HCT116 (cell line): ENCODE data around the gene RANGRF. TPM values are rescaled to one million over a fixed set of nuclear protein-coding genes. Genes with fewer than 3 reads are reported as not detected.

Experiments
- ATAC-seq: fragments of 200-7000 bp; cut with Tn5 transposase; 2 replicates; pipeline ENCODE4 v1.9.1; 2020; ENCODE audit warnings: mild to moderate bottlenecking, moderate library complexity
- BruUV-seq: library from RNA; stranded (reverse); fragments of 400-500 nt; replicated peaks from 2 replicates; lab custom pipeline; 2021; lab: Mats Ljungman, UMichigan
- CTCF ChIA-PET: fragments of 300-600 bp; sonication (Branson Sonifier 250); formaldehyde crosslinking; loops from one replicate; lab custom pipeline; 2021; ENCODE audit warnings: antibody characterized with exemption; lab: Charles Lee
- POLR2A ChIA-PET: fragments of 300-600, 350-600 bp; sonication (Branson Sonifier 250); formaldehyde crosslinking; loops from one replicate; lab custom pipeline; 2021; ENCODE audit warnings: antibody characterized with exemption; lab: Charles Lee
- RAD21 ChIA-PET, 2 experiments: fragments of 300-600 bp; sonication (Branson Sonifier 250); formaldehyde crosslinking; loops; one replicate each; lab custom pipeline; 2023; ENCODE audit warnings: low total read pairs in 2 of 2; ENCODE audit not compliant: uncharacterized antibody in 2 of 2, unreplicated experiment in 2 of 2, low non-redundant PET in 1 of 2; lab: Charles Lee
- DNase-seq: peaks from one replicate; pipeline ENCODE4 v3.0.0-alpha.2; 2010; ENCODE audit warnings: low read depth, low spot score
- H2AFZ ChIP-seq: fragments of 200-600 bp; shearing (Covaris generic), sonication (generic); 2 replicates; pipeline ENCODE4 v1.6.1; 2017; ENCODE audit warnings: low read depth, mixed run types, mixed read lengths, antibody characterized with exemption, low read length; ENCODE audit not compliant: poor library complexity, severe bottlenecking
- H3K27ac ChIP-seq: 2 replicates; pipeline ENCODE4 v1.5.1; 2012; ENCODE audit warnings: low read depth, low read length
- H3K27me3 ChIP-seq: fragments of 200-600 bp; sonication (generic); 2 replicates; pipeline ENCODE4 v1.6.1; 2016; ENCODE audit warnings: mixed run types, low read length, mixed read lengths; ENCODE audit not compliant: insufficient read depth
- H3K36me3 ChIP-seq, 2 experiments: fragments of 200-500 bp in 1 of 2; fragments of 200-600 bp in 1 of 2; sonication (Bioruptor generic) in 1 of 2; sonication (generic) in 1 of 2; 2 replicates each; pipeline versions ENCODE4 v1.5.1 to v1.6.1; 2014 to 2016; ENCODE audit warnings: low read length in 2 of 2, inconsistent platforms in 1 of 2, mixed read lengths in 1 of 2, mixed run types in 1 of 2; ENCODE audit not compliant: insufficient read depth in 2 of 2, control insufficient read depth in 1 of 2
- H3K4me1 ChIP-seq, 2 experiments: fragments of 200-600 bp in 1 of 2; sonication (generic) in 1 of 2; 2 replicates each; pipeline versions ENCODE4 v1.5.1 to v1.6.1; 2012 to 2017; ENCODE audit warnings: low read length in 2 of 2, inconsistent platforms in 1 of 2, mild to moderate bottlenecking in 1 of 2, mixed read lengths in 1 of 2, mixed run types in 1 of 2, moderate library complexity in 1 of 2; ENCODE audit not compliant: insufficient read depth in 2 of 2, control insufficient read depth in 1 of 2
- H3K4me2 ChIP-seq: fragments of 200-600 bp; sonication (generic); 2 replicates; pipeline ENCODE4 v1.6.1; 2017; ENCODE audit warnings: mixed run types, low read length, mixed read lengths
- H3K4me3 ChIP-seq, 2 experiments: fragments of 200-600 bp in 1 of 2; sonication (generic) in 1 of 2; replicated peaks in 1 of 2; 2 replicates each; pipeline ENCODE4 v1.5.1; 2011 to 2016; ENCODE audit warnings: low read length in 2 of 2, control low read depth in 1 of 2, low read depth in 1 of 2, mild to moderate bottlenecking in 1 of 2, mixed read lengths in 1 of 2, mixed run types in 1 of 2
- H3K79me2 ChIP-seq: fragments of 200-600 bp; sonication (generic); 2 replicates; pipeline ENCODE4 v1.6.1; 2017; ENCODE audit warnings: mild to moderate bottlenecking, mixed run types, low read length, moderate library complexity, mixed read lengths; ENCODE audit not compliant: insufficient read depth
- H3K9ac ChIP-seq: fragments of 200-600 bp; sonication (generic); 2 replicates; pipeline ENCODE4 v1.6.1; 2016; ENCODE audit warnings: low read length, mixed read lengths
- H3K9me2 ChIP-seq: fragments of 200-600 bp; sonication (generic), shearing (Covaris generic); 2 replicates; pipeline ENCODE4 v1.6.1; 2017; ENCODE audit warnings: mixed run types, mild to moderate bottlenecking, moderate library complexity; ENCODE audit not compliant: insufficient read depth
- H3K9me3 ChIP-seq, 2 experiments: fragments of 200-500 bp in 1 of 2; fragments of 200-600 bp in 1 of 2; sonication (Bioruptor generic) in 1 of 2; sonication (generic) in 1 of 2; 2 replicates each; pipeline ENCODE4 v1.6.1; 2014 to 2017; ENCODE audit warnings: low read length in 2 of 2, mixed read lengths in 2 of 2, inconsistent platforms in 1 of 2, low read depth in 1 of 2, mild to moderate bottlenecking in 1 of 2, mixed run types in 1 of 2, moderate library complexity in 1 of 2; ENCODE audit not compliant: control insufficient read depth in 1 of 2, insufficient read depth in 1 of 2
- H4K20me1 ChIP-seq: fragments of 200-600 bp; sonication (generic), shearing (Covaris generic); 2 replicates; pipeline ENCODE4 v1.6.1; 2017; ENCODE audit warnings: mixed run types, mild to moderate bottlenecking, moderate library complexity; ENCODE audit not compliant: insufficient read depth
- CEBPB ChIP-seq: IDR thresholded peaks from 2 replicates; pipeline ENCODE4 v1.6.1; 2012; ENCODE audit warnings: low read depth
- ELF1 ChIP-seq: IDR thresholded peaks from 2 replicates; pipeline ENCODE4 v1.6.1; 2012; ENCODE audit warnings: low read depth, borderline replicate concordance
- EZH2 ChIP-seq: fragments of 200-600 bp; sonication (generic); IDR thresholded peaks from 2 replicates; pipeline ENCODE4 v1.6.1; 2017; ENCODE audit warnings: antibody characterized with exemption, mixed run types
- JUND ChIP-seq: IDR thresholded peaks from 2 replicates; pipeline ENCODE4 v1.6.1; 2012
- RAD21 ChIP-seq: IDR thresholded peaks from 2 replicates; pipeline ENCODE4 v1.6.1; 2012; ENCODE audit warnings: low read depth, mild to moderate bottlenecking
- SP1 ChIP-seq: IDR thresholded peaks from 2 replicates; pipeline ENCODE4 v1.6.1; 2012; ENCODE audit warnings: low read depth
- intact Hi-C: fragments of 100-400 bp; cut with micrococcal nuclease; formaldehyde crosslinking; loops from 2 replicates; pipeline ENCODE4 v1.10.0; 2022
- total RNA-seq: library from RNA; stranded (reverse); gene quantifications from one replicate; pipeline ENCODE4 v1.2.1, GENCODE V29; 2021; ENCODE audit not compliant: unreplicated experiment
- TF ChIP-seq, protein P1 (sequence below): IDR thresholded peaks from 2 replicates; pipeline ENCODE4 v1.6.1; 2012; ENCODE audit warnings: low read depth
- TF ChIP-seq, protein P2 (sequence below): IDR thresholded peaks from 2 replicates; pipeline ENCODE4 v1.6.1; 2012
- TF ChIP-seq, protein P3 (sequence below): IDR thresholded peaks from 2 replicates; pipeline ENCODE4 v1.6.1; 2012
- TF ChIP-seq, protein P4 (sequence below), 3 experiments: fragments of 200-600 bp in 1 of 3; sonication (generic) in 1 of 3; IDR thresholded peaks in 2 of 3; conservative IDR thresholded peaks in 1 of 3; 2 replicates each; pipeline ENCODE4 v1.5.1; 2012 to 2017; ENCODE audit warnings: low read depth in 2 of 3, low read length in 2 of 3, antibody characterized with exemption in 1 of 3, borderline replicate concordance in 1 of 3, control low read depth in 1 of 3, mild to moderate bottlenecking in 1 of 3, mixed read lengths in 1 of 3, mixed run types in 1 of 3, moderate library complexity in 1 of 3; ENCODE audit not compliant: insufficient read depth in 1 of 3

RANGRF gene
- total RNA-seq, 1 experiment from 2014 or later: 33.2 TPM

DNA sequence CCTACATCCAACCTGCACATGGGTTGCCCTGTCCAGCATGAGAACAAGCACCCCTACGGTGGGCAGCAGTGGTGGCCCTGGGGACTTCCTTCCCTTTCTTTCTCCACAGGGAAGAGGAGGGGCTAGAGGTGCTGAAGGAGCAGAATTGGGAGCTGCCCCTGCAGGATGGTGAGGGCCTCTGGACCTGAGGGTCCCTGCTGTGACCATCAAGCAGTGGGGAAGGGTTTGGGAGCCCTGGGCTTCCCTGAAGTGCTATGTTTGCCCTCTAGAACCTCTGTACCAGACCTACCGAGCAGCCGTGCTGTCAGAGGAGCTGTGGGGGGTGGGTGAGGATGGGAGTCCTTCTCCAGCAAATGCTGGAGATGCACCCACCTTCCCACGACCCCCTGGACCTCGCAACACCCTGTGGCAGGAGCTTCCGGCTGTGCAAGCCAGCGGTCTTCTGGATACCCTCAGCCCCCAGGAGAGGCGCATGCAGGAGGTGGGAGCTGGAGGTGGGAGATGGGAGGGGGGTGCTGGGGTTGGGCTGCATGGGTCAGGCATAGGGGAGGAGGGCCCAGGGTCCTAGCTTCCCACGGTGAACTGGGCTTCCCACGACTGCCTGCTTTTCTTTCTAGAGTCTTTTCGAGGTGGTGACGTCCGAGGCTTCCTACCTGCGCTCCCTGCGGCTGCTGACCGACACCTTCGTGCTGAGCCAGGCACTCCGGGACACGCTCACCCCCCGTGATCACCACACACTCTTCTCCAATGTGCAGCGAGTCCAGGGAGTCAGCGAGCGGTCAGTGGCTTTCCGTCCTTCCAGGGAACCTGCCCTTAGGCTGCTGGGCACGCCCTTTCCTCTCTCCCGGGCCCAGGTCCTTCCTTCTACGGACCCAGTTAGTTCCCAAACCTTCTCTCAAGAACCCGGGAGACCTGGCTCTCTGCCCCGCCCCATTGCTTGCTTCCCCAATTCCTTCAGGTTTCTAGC is 26.6 kb downstream of the RANGRF start:
- ATAC-seq (no peak), DNase-seq (no peak)
- Histone ChIP-seq H3K27ac (no peak overlapping the region), H3K79me2 (no peaks in the 10 kb centered on the region), H3K9me3 (no peaks in the 10 kb centered on the region), H3K4me3 (no peak overlapping the region), H2AFZ (no peak overlapping the region), H3K9me2 (no peaks in the 10 kb centered on the region), H3K9ac (no peak overlapping the region), H3K4me1 (no peaks in the 10 kb centered on the region), H3K36me3 (no peaks in the 10 kb centered on the region), H3K27me3 (no peaks in the 10 kb centered on the region; the same call in 1 of the 2 replicates)
- CTCF ChIA-PET: interaction anchor here (1.0 kb wide), 1 partner anchor 20 kb away, joined by 3 read pairs; the partner anchor contains the start of gene SLC25A35
- no TSS peak for BruUV-seq
- intact Hi-C loops: no loop called here
- RAD21 ChIA-PET: interaction anchor here in 1 of 2 experiments (0.7 kb wide), 1 partner anchor 88 kb away, joined by 4 read pairs; no protein-coding TSS in a partner anchor
- POLR2A ChIA-PET: no interaction called here
- TF ChIP-seq, protein P1, sequence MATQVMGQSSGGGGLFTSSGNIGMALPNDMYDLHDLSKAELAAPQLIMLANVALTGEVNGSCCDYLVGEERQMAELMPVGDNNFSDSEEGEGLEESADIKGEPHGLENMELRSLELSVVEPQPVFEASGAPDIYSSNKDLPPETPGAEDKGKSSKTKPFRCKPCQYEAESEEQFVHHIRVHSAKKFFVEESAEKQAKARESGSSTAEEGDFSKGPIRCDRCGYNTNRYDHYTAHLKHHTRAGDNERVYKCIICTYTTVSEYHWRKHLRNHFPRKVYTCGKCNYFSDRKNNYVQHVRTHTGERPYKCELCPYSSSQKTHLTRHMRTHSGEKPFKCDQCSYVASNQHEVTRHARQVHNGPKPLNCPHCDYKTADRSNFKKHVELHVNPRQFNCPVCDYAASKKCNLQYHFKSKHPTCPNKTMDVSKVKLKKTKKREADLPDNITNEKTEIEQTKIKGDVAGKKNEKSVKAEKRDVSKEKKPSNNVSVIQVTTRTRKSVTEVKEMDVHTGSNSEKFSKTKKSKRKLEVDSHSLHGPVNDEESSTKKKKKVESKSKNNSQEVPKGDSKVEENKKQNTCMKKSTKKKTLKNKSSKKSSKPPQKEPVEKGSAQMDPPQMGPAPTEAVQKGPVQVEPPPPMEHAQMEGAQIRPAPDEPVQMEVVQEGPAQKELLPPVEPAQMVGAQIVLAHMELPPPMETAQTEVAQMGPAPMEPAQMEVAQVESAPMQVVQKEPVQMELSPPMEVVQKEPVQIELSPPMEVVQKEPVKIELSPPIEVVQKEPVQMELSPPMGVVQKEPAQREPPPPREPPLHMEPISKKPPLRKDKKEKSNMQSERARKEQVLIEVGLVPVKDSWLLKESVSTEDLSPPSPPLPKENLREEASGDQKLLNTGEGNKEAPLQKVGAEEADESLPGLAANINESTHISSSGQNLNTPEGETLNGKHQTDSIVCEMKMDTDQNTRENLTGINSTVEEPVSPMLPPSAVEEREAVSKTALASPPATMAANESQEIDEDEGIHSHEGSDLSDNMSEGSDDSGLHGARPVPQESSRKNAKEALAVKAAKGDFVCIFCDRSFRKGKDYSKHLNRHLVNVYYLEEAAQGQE: no peak
- TF ChIP-seq ELF1 (no peak), RAD21 (no peak), JUND (no peak), CEBPB (no peak), SP1 (no peak), EZH2 (no peak)
- TF ChIP-seq, protein P2, sequence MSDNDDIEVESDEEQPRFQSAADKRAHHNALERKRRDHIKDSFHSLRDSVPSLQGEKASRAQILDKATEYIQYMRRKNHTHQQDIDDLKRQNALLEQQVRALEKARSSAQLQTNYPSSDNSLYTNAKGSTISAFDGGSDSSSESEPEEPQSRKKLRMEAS: no peak
- TF ChIP-seq, protein P3, sequence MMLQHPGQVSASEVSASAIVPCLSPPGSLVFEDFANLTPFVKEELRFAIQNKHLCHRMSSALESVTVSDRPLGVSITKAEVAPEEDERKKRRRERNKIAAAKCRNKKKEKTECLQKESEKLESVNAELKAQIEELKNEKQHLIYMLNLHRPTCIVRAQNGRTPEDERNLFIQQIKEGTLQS: no peak
- TF ChIP-seq, protein P4, sequence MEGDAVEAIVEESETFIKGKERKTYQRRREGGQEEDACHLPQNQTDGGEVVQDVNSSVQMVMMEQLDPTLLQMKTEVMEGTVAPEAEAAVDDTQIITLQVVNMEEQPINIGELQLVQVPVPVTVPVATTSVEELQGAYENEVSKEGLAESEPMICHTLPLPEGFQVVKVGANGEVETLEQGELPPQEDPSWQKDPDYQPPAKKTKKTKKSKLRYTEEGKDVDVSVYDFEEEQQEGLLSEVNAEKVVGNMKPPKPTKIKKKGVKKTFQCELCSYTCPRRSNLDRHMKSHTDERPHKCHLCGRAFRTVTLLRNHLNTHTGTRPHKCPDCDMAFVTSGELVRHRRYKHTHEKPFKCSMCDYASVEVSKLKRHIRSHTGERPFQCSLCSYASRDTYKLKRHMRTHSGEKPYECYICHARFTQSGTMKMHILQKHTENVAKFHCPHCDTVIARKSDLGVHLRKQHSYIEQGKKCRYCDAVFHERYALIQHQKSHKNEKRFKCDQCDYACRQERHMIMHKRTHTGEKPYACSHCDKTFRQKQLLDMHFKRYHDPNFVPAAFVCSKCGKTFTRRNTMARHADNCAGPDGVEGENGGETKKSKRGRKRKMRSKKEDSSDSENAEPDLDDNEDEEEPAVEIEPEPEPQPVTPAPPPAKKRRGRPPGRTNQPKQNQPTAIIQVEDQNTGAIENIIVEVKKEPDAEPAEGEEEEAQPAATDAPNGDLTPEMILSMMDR (IDR thresholded peaks at IDR 0.05 in 2 of 3, conservative IDR thresholded peaks at IDR 0.05 in 1 of 3; ENCODE audit: borderline replicate concordance in 1 of 3, insufficient read depth in 1 of 3, low read depth in 2 of 3, low read length in 2 of 3): no peak
- TF ChIP-seq, all 23 proteins: peak for 0
- H3K4me2 ChIP-seq: no peak overlapping the region
- no peaks in the 10 kb centered on the region for H4K20me1 ChIP-seq
